ENCODE measurements around the gene IL36G. TPM values are rescaled to one million over a fixed set of nuclear protein-coding genes. Genes with fewer than 3 reads are reported as not detected.

The IL36G gene
- total RNA-seq, 1 experiment from 2014 or later = 0.80 TPM

DNA sequence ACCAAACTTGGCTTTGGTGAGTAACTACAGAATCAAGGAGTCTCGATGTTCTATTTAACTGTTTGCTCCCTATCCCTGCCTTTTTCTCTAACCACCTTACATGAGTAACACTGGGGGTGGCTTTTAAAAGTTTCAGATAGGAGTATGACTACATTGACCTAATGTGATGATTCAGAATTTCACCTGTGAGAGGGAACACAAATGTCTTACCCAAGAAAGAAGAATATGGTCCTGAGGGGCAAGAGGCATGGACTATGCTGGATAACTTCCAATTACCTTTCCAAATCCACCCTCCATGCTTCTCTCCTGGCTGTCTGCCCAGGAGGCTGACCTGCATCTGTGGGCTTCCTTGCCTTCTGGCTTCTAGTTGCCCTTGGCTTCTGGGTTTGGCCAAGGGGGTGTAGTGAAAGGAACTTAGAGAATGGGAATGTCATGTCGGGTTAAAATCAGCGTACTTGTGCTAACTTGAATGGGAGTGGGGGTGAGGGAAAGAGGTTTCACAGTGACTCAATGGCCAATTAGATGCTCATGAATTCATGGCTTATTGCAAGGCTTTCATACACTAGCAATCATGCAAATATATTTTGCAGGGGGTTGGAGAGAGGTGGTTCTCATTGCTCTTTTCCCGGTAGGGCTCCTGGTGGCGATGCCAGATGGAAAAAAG lies 5.3 kb upstream of the IL36G start:
- no peak for DNase-seq (ENCODE audit: low read depth)

- DNase-seq (ENCODE audit: low read depth) = no peak
These were observed 4.7 kb upstream of the IL36G start for GRCh38 chr2:112973156-112973555.

GRCh38 chr2:112979731-112980130 lies 1.9 kb downstream of the IL36G start:
- DNase-seq (ENCODE audit: low read depth) = no peak

GRCh38 chr2:112980537-112980936 lies 2.7 kb downstream of the IL36G start:
- DNase-seq (ENCODE audit: low read depth) = no peak

DNA sequence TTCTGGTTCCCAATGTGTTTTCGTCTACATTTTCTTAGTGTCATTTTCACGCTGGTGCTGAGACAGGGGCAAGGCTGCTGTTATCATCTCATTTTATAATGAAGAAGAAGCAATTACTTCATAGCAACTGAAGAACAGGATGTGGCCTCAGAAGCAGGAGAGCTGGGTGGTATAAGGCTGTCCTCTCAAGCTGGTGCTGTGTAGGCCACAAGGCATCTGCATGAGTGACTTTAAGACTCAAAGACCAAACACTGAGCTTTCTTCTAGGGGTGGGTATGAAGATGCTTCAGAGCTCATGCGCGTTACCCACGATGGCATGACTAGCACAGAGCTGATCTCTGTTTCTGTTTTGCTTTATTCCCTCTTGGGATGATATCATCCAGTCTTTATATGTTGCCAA lies 7.3 kb downstream of the IL36G start:
- DNase-seq (ENCODE audit: low read depth) = no peak

GRCh38 chr2:112989611-112990010 lies 11.8 kb downstream of the IL36G start:
- DNase-seq (ENCODE audit: low read depth) = no peak

- DNase-seq (ENCODE audit: low read depth) = no peak
These were observed 16.0 kb downstream of the IL36G start for GRCh38 chr2:112993831-112994230.

- no peak for DNase-seq (ENCODE audit: low read depth)
These were observed 16.8 kb downstream of the IL36G start for GRCh38 chr2:112994648-112995047.

DNA sequence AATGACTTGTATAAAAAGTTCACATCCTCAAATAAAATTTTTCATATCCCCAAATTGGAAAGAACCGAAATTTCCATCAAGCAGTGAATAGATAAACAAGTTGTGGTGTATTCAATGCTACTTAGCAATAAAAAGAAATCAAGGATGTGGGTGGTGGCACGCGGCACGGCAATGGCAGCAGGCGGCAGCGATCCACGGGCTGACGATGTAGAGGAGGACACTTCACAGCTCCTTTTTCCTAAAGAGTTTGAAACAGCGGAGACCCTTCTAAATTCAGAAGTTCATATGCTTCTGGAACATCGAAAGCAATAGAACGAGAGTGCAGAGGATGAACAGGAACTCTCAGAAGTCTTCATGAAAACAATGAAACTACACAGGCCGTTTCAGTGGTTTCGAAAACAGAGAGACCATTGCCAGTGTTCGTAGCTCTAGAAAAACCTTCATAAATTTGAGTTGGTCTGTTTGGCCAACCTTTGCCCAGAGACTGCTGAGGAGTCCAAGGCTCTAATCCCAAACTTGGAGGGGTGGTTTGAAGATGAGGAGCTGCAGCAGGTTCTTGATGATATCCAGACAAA lies 17.6 kb downstream of the IL36G start:
- no peak for DNase-seq (ENCODE audit: low read depth)

- DNase-seq (ENCODE audit: low read depth) = no peak
These were observed 18.8 kb downstream of the IL36G start for GRCh38 chr2:112996635-112997034.

GRCh38 chr2:112997151-112997550 lies 19.3 kb downstream of the IL36G start:
- no peak for DNase-seq (ENCODE audit: low read depth)

DNA sequence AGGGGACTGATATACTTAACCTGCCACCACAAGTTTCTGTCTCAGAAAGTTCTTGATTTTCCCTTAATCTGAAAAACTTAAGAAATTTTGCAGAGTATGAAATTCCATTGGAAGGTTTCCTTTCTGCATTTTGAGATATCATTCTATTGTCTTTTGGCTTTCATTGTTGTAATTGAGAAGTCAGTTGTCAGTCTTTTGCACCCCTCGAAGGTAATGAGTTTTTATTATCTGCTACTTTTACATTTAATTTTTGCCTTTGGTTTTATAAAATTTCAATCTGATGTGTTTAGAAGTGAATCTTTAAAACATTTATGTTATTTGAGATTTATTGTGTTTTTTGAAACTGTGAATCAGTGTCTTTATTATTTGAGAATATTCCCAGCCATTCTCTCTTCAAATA lies 22.6 kb downstream of the IL36G start:
- no peak for DNase-seq (ENCODE audit: low read depth)

DNA sequence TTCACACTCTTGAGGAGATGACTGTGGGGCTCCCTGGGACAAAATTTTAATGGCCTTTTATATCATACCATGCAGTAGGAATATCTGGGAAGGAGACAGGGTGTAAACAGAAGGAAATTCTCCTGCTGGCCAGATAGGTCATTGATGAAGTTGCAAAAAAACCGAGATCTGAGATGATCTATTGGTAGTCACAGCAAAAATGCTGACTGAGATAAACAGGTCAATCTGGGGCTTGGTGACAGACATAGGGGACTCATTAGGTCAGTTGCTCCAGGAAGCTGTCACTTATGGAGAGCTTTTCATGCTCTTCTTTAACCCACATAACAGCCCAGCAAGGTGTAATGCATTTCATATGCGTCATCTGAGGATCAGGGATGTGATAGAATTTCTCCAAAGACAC lies 24.9 kb downstream of the IL36G start:
- no peak for DNase-seq (ENCODE audit: low read depth)

- no peak for DNase-seq (ENCODE audit: low read depth)
These were observed 27.3 kb downstream of the IL36G start, which contains the start of gene IL36A for GRCh38 chr2:113005030-113005509. IL36A (plus strand) TSS chr2:113005459; CDS start chr2:113005872, 413 bp downstream.

GRCh38 chr2:113007250-113007649 lies 29.4 kb downstream of the IL36G start:
- no peak for DNase-seq (ENCODE audit: low read depth)

DNA sequence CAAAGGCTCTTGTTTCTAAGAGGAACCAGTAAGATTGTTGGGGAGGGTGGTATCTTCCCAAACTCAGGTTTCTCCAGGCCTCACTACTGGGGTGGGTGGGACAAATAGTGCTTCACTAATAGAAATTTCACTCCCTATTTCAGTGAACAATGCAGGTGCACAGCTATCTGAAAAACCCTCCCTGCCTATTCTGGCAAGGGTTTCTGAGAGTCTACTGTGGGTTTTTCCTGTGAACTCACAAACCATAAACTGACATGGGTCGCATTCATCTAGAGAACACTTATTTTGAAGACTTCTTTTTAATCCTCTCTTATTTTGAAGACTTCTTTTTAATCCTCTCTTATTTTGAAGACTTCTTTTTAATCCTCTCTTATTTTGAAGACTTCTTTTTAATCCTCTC lies 31.8 kb downstream of the IL36G start:
- DNase-seq (ENCODE audit: low read depth) = no peak

GRCh38 chr2:113010088-113010487 lies 32.3 kb downstream of the IL36G start:
- DNase-seq (ENCODE audit: low read depth) = peak; percentile 8

DNA sequence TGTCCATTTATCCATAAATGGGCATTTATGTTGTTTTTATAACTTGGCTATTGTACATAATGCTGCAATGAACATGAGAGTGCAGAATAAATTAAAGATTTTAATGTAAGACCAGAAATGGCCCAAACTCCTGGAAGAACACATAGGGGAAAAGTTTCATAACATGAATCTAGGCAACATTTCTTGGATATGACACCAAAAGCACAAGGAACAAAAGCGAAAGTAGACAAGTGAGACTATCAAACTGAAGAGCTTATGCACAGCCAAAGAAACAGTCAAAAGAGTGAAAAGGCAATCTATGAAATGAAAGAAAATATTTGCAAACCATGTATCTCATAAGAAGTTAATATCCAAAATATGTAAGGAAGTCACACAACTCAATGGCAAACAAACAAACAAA lies 33.3 kb downstream of the IL36G start:
- DNase-seq (ENCODE audit: low read depth) = no peak

DNA sequence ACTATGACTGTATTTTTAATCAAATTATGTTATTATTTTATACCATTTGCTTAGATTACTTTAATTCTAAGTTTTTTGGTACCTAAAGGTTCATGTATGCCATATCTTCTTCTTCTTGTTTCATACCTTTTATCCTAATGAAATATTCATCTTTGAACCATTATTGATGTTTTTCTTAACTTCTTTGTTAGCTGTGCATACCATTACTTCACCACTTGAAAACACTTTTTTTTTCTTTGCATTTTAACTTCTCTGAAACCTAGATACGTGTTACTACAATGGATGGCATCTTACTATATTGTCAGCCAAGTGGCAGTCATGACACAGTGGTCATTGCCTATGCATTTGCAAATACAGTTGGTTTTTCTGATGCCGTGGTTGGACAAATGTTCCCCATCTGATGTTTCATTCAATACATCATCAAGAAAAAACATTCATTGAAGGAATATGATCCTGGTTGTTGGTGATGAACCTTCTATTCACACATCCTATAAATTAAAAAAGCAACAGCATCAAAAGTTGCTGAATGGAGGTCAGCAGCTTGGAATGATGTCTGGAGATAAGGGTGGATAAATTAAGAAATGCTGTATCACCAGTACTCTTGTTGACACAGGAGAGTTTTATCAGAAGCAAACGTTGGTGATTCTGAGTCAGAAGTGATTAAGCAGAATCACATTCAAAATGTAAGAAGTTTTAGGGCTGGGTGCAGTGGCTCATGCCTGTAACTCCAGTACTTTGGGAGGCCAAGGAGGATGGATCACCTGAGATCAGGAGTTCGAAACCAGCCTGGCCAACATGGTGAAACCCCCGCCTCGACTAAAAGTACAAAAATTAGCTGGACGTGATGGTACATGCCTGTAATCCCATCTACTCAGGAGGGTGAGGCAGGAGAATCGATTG lies 34.9 kb downstream of the IL36G start:
- DNase-seq (ENCODE audit: low read depth) = peak; percentile 72

DNA sequence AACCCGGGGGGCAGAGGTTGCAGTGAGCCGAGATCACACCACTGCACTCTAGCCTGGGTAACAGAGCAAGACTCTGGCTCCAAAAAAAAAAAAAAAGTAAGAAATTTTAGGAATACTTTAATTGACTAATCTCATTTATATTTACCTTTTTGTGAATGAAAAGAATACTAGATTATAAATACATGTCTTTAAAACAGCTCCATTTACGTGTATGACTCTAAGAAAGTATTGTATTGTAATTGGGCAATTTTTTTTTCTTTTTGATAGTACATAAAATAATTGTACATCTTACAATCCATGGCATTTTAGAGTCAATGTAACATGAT lies 35.5 kb downstream of the IL36G start:
- DNase-seq (ENCODE audit: low read depth) = no peak

- no peak for DNase-seq (ENCODE audit: low read depth)
These were observed 36.3 kb downstream of the IL36G start for GRCh38 chr2:113014067-113014466.

GRCh38 chr2:113015042-113015441 lies 37.2 kb downstream of the IL36G start:
- no peak for DNase-seq (ENCODE audit: low read depth)

DNA sequence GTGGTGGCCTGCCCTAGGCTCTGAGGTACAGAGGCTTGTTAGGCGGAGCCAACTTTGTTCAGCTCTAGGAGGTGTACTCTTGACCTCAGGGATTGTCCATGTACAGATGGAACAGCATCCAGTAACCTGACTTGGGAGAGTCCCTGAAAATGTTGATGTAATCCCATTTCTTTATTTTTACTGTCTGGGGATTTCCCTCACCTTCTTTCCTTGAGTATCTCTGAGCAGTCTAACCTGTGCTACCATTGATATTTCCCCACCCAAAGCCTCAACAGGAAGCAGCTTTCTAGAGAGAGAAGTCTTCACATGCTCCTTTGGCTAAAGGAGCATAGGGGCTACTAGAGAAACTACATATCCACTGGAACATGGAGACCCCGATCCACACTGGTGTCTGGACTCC lies 37.8 kb downstream of the IL36G start:
- no peak for DNase-seq (ENCODE audit: low read depth)

Data from Daoy (cell line).